Suprapubic skin (tissue), 4 donors: Measurements from ENCODE around the gene RXFP4. TPM values are rescaled to one million over a fixed set of nuclear protein-coding genes. Genes with fewer than 3 reads are reported as not detected.
"Not testable (repeated sequence)": the region's sequence is repeated elsewhere in the genome, so short reads cannot be mapped to it uniquely, and the experiment has no call there.

Source experiments
- DNase-seq, 2 donors: peaks; one replicate each; pipeline ENCODE4 v3.0.0-alpha.2; 2019; ENCODE audit warnings: low spot score in 2 of 2
- H3K27ac ChIP-seq: fragments of 200-600 bp; sonication (generic); one replicate; pipeline ENCODE4 v1.5.1; 2019
- H3K27me3 ChIP-seq: fragments of 200-600 bp; sonication (generic); one replicate; pipeline ENCODE4 v1.5.1; 2019
- H3K36me3 ChIP-seq: fragments of 200-600 bp; sonication (generic); one replicate; pipeline ENCODE4 v1.5.1; 2019
- H3K4me1 ChIP-seq: fragments of 200-600 bp; sonication (generic); one replicate; pipeline ENCODE4 v1.5.1; 2019
- H3K4me3 ChIP-seq: fragments of 200-600 bp; sonication (generic); one replicate; pipeline ENCODE4 v1.5.1; 2019; ENCODE audit warnings: mild to moderate bottlenecking
- H3K9me3 ChIP-seq: fragments of 200-600 bp; sonication (generic); one replicate; pipeline ENCODE4 v1.5.1; 2019
- CTCF ChIP-seq, 2 donors: fragments of 200-600 bp in 1 of 2; fragments of 450-650 bp in 1 of 2; sonication (generic) in 1 of 2; IDR thresholded peaks; one replicate each; pipeline ENCODE4 v1.5.1; 2016 to 2019; ENCODE audit warnings: antibody characterized with exemption in 2 of 2, mild to moderate bottlenecking in 1 of 2, moderate library complexity in 1 of 2
- EP300 ChIP-seq: sonication (generic); formaldehyde crosslinking; IDR thresholded peaks from one replicate; pipeline ENCODE4 v1.6.1; 2017; ENCODE audit warnings: antibody characterized with exemption
- POLR2A ChIP-seq, 2 donors: fragments of 450-650 bp; IDR thresholded peaks; one replicate each; pipeline ENCODE4 v1.6.1; 2017; ENCODE audit warnings: antibody characterized with exemption in 2 of 2, mild to moderate bottlenecking in 2 of 2, moderate library complexity in 2 of 2
- POLR2AphosphoS5 ChIP-seq, 3 donors: sonication (generic); formaldehyde crosslinking; IDR thresholded peaks; one replicate each; pipeline ENCODE4 v1.6.1; 2017; ENCODE audit warnings: antibody characterized with exemption in 3 of 3
- WGBS: methylation state at CpG from one replicate; pipeline ENCODE4 v1.1.5; 2018; 5-methylcytosine and 5-hydroxymethylcytosine counted together
- total RNA-seq, 4 donors: library from RNA; depleted of rRNA; stranded (reverse); fragments of >200 nt; gene quantifications; one replicate each; pipeline ENCODE4 v1.1.0, GENCODE V29; 2016

The RXFP4 gene
- not detected for total RNA-seq

- Histone ChIP-seq H3K4me3 (no peak within 1 kb of the TSS), H3K4me1 (peaks cover 42% of the 10 kb centered on the region), H3K36me3 (no peaks in the 10 kb centered on the region), H3K27ac (peak within 1 kb of the TSS; percentile 39), H3K27me3 (no peaks in the 10 kb centered on the region), H3K9me3 (no peaks in the 10 kb centered on the region)
- WGBS = 51% methylated on average over 11 of the region's 11 CpGs
- no peak for TF ChIP-seq EP300
- TF ChIP-seq CTCF (IDR thresholded peaks at IDR 0.05) = no peak
- no peak for TF ChIP-seq POLR2AphosphoS5 (IDR thresholded peaks at IDR 0.05)
- no peak for TF ChIP-seq POLR2A (IDR thresholded peaks at IDR 0.05)
- peak in 1 of 2 donors; percentile 53 for DNase-seq
Observed at GRCh38 chr1:155940993-155941844, at the start of gene RXFP4. TSS of gene RXFP4 (plus strand) at chr1:155941638. CDS start at chr1:155941710, 72 bp downstream.

- TF ChIP-seq CTCF (IDR thresholded peaks at IDR 0.05) (no peak), EP300 (no peak), POLR2A (IDR thresholded peaks at IDR 0.05) (no peak), POLR2AphosphoS5 (IDR thresholded peaks at IDR 0.05) (no peak)
- H3K4me3 ChIP-seq = no peak overlapping the region
- H3K27ac ChIP-seq = peak overlapping the region; percentile 76
- no peaks in the 10 kb centered on the region for H3K27me3 ChIP-seq
- peaks cover 16% of the 10 kb centered on the region for H3K4me1 ChIP-seq
- H3K9me3 ChIP-seq = no peaks in the 10 kb centered on the region
- peaks cover 17% of the 10 kb centered on the region for H3K36me3 ChIP-seq
- no peak for DNase-seq
- 24% methylated on average over 3 of the region's 3 CpGs for WGBS
Observed at GRCh38 chr1:155892796-155893195, 48.6 kb upstream of the RXFP4 start.

- WGBS = 65% methylated on average over 10 of the region's 10 CpGs
- Histone ChIP-seq H3K4me1 (peaks cover 16% of the 10 kb centered on the region), H3K9me3 (no peaks in the 10 kb centered on the region), H3K27ac (peak overlapping the region; percentile 76), H3K36me3 (peaks cover 19% of the 10 kb centered on the region), H3K27me3 (no peaks in the 10 kb centered on the region), H3K4me3 (no peak overlapping the region)
- DNase-seq = no peak
- no peak for TF ChIP-seq EP300
- TF ChIP-seq POLR2A (IDR thresholded peaks at IDR 0.05) = no peak
- TF ChIP-seq POLR2AphosphoS5 (IDR thresholded peaks at IDR 0.05) = no peak
- TF ChIP-seq CTCF (IDR thresholded peaks at IDR 0.05) = no peak
Observed at GRCh38 chr1:155893389-155894142, 47.9 kb upstream of the RXFP4 start.

GRCh38 chr1:155895617-155896016 is 45.8 kb upstream of the RXFP4 start:
- DNase-seq, H3K9me3 ChIP-seq, H3K27me3 ChIP-seq, H3K27ac ChIP-seq, H3K4me3 ChIP-seq: not testable (repeated sequence)
- peaks cover 37% of the 10 kb centered on the region for H3K36me3 ChIP-seq
- WGBS = 97% methylated on average over 6 of the region's 6 CpGs
- H3K4me1 ChIP-seq = peaks cover 16% of the 10 kb centered on the region

- not testable (repeated sequence) for DNase-seq, H3K4me3 ChIP-seq, H3K9me3 ChIP-seq, H3K27ac ChIP-seq, H3K27me3 ChIP-seq
- WGBS = 90% methylated on average over 8 of the region's 8 CpGs
- peaks cover 16% of the 10 kb centered on the region for H3K4me1 ChIP-seq
- peaks cover 46% of the 10 kb centered on the region for H3K36me3 ChIP-seq
Observed at GRCh38 chr1:155896476-155896875, 45.0 kb upstream of the RXFP4 start.

- DNase-seq = no peak
- H3K4me3 ChIP-seq = no peak overlapping the region
- peaks cover 59% of the 10 kb centered on the region for H3K36me3 ChIP-seq
- H3K9me3 ChIP-seq = no peaks in the 10 kb centered on the region
- H3K4me1 ChIP-seq = peaks cover 14% of the 10 kb centered on the region
- no peaks in the 10 kb centered on the region for H3K27me3 ChIP-seq
- TF ChIP-seq EP300 = no peak
- TF ChIP-seq POLR2AphosphoS5 (IDR thresholded peaks at IDR 0.05) = no peak
- no peak for TF ChIP-seq POLR2A (IDR thresholded peaks at IDR 0.05)
- TF ChIP-seq CTCF (IDR thresholded peaks at IDR 0.05) = no peak
- H3K27ac ChIP-seq = no peak overlapping the region
- 68% methylated on average over 1 of the region's 1 CpG for WGBS
Observed at GRCh38 chr1:155897746-155898145, 43.7 kb upstream of the RXFP4 start.
